Islet of Langerhans (tissue), 1 donor: ENCODE data around the gene MXD3.
"Not testable (repeated sequence)": the region's sequence is repeated elsewhere in the genome, so short reads cannot be mapped to it uniquely, and the experiment has no call there.

ENCODE experiments used
- FAIRE-seq: peaks from one replicate; lab custom pipeline; 2011; peaks lifted over from hg19 to GRCh38; lab: Jason Lieb, UNC

MXD3 gene

DNA sequence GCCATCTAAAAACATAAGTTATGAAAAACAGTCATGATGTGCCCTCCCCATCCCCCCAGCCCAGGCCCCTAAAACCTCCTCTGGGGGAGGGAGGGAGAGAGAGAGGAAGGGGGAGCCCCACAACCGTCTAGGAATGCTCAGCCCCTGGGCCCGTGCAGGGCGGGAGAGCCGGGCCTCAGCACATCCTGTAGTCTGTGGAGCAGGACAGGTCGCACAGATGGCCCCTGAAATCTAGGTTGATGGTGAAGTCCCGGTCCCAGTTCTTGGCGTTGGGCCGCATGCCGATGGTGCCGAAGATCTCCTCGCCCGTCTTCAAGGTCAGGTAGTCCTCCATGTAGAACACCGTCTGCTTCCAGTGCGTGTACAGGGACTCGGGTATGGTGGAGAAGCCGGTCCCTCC is 46.3 kb downstream of the MXD3 start:
- no peak for FAIRE-seq

DNA sequence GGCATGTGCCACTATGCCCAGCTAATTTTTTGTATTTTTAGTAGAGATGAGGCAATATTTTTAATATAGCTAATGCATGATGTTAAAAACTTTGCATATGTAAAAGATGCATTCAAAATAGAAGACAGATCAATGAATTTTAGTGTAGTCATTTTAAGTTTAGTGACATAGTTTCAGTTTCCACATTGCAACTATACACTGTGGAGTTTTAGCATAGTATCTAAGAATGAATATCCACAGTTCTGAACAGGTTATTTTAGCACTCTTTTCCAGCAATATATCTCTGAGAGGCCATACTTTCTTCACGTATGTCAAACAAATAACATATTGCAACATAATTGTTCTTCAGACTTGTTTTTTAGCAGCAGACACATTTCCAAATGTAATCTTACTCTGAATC is 47.5 kb downstream of the MXD3 start:
- FAIRE-seq = no peak

DNA sequence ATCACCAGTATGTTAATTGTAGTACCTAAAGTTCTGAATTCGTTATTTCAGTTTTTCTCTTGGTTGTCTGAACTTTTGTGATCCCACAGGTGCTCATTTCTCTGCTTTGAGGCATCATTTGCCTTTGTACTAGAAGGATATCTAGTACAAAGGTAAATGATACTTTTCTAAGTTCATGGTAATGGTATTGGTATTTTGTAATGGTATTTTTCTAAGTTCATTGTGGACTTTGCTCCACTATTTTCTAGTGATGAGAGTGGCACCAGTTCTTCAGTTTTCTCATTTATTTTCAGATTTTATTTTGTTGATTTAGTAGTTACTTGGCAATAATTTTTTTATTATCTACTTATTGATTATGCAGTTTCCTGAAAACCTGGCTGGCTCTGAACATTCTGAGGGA is 50.2 kb downstream of the MXD3 start:
- FAIRE-seq = no peak

- no peak for FAIRE-seq
Observed at GRCh38 chr5:177260961-177261360, 50.7 kb downstream of the MXD3 start.

GRCh38 chr5:177258711-177259110 is 53.0 kb downstream of the MXD3 start:
- not testable (repeated sequence) for FAIRE-seq
